ENCODE results near the gene CCDC68.
"Not testable (repeated sequence)": the region's sequence is repeated elsewhere in the genome, so short reads cannot be mapped to it uniquely, and the experiment has no call there.

CCDC68 gene

DNA sequence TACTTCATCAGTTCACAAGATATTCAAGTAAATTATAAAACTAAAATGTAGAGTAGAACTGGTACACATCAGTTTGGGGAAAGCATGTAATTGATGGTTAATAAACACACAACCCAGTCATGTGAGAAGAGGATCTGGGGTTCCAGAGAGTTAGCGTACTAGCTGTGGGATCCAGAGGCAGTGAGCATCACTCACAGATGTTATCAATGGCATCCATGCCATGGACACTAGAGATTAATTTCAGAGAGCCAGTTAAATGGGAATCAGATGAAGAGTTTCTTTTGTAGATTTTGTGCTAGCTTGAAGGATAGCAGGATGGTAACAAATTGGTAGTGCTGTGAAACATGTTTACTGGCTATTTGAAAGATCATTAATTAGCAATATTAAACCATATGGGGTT is 21.8 kb upstream of the CCDC68 start:
- TF ChIP-seq, protein P1, sequence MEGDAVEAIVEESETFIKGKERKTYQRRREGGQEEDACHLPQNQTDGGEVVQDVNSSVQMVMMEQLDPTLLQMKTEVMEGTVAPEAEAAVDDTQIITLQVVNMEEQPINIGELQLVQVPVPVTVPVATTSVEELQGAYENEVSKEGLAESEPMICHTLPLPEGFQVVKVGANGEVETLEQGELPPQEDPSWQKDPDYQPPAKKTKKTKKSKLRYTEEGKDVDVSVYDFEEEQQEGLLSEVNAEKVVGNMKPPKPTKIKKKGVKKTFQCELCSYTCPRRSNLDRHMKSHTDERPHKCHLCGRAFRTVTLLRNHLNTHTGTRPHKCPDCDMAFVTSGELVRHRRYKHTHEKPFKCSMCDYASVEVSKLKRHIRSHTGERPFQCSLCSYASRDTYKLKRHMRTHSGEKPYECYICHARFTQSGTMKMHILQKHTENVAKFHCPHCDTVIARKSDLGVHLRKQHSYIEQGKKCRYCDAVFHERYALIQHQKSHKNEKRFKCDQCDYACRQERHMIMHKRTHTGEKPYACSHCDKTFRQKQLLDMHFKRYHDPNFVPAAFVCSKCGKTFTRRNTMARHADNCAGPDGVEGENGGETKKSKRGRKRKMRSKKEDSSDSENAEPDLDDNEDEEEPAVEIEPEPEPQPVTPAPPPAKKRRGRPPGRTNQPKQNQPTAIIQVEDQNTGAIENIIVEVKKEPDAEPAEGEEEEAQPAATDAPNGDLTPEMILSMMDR (IDR thresholded peaks at IDR 0.05; ENCODE audit: insufficient read depth, low read depth, low read length, missing control alignments), result no peak
- no peak for DNase-seq (ENCODE audit: low read depth)
- H3K4me3 ChIP-seq (ENCODE audit: low read depth, low read length), result no peak overlapping the region

GRCh38 chr18:54975598-54975997 is 16.3 kb upstream of the CCDC68 start:
- TF ChIP-seq, protein P1 (IDR thresholded peaks at IDR 0.05; ENCODE audit: insufficient read depth, low read depth, low read length, missing control alignments), result no peak

DNA sequence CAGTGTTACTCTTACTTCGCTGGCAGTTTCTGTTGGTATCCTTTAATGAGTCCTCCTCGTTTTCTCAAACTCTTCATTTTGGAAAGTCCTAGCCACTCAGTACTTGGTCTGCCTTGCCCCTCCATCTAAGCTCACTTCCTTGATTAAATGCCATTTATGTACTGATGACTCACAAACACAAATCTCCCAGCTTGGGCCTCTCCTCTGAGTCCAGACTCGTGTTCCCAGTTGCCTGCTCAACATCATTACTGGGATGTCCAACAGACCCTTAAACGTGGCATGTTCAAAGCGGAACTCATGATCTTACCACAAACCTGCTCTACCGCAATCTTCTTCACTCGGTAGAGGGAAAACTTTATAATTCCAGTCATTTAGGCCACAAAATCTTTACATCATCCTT is 13.8 kb upstream of the CCDC68 start:
- H3K4me3 ChIP-seq (ENCODE audit: low read depth, low read length), result no peak overlapping the region
- TF ChIP-seq, protein P1 (IDR thresholded peaks at IDR 0.05; ENCODE audit: insufficient read depth, low read depth, low read length, missing control alignments), result no peak
- no peak for DNase-seq (ENCODE audit: low read depth)

More at GRCh38 chr18:54975598-54975997, 16.3 kb upstream of the CCDC68 start:
- no peak for DNase-seq (ENCODE audit: low read depth)
- H3K4me3 ChIP-seq (ENCODE audit: low read depth, low read length), result no peak overlapping the region

- TF ChIP-seq, protein P1 (IDR thresholded peaks at IDR 0.05; ENCODE audit: insufficient read depth, low read depth, low read length, missing control alignments), result no peak
- no peak overlapping the region for H3K4me3 ChIP-seq (ENCODE audit: low read depth, low read length)
- DNase-seq (ENCODE audit: low read depth), result no peak
These were observed 9.5 kb upstream of the CCDC68 start for GRCh38 chr18:54968807-54969206.

DNA sequence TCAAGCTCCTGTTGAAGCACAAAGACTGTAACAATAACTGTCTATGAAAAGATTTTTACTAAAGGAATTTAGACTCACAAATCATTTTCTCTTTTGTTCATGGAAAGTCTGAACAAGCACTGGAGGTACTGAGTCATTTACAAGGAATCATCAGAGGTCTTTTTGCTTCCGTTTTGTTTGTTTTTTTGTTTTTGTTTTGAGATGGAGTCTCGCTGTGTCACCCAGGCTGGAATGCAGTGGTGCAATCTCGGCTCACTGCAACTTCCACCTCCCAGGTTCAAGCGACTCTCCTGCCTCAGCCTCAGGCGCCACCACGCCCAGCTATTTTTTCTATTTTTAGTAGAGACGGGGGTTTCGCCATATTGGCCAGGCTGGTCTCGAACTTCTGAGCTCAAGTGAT is 9.0 kb upstream of the CCDC68 start:
- not testable (repeated sequence) for DNase-seq (ENCODE audit: low read depth)

GRCh38 chr18:54967786-54968185 is 8.5 kb upstream of the CCDC68 start:
- TF ChIP-seq, protein P1 (IDR thresholded peaks at IDR 0.05; ENCODE audit: insufficient read depth, low read depth, low read length, missing control alignments), result no peak

More for the DNA sequence above, 9.0 kb upstream of the CCDC68 start:
- H3K4me3 ChIP-seq (ENCODE audit: low read depth, low read length), result not testable (repeated sequence)

GRCh38 chr18:54964741-54965140 is 5.5 kb upstream of the CCDC68 start:
- no peak overlapping the region for H3K4me3 ChIP-seq (ENCODE audit: low read depth, low read length)
- TF ChIP-seq, protein P1 (IDR thresholded peaks at IDR 0.05; ENCODE audit: insufficient read depth, low read depth, low read length, missing control alignments), result no peak
- DNase-seq (ENCODE audit: low read depth), result no peak

More at GRCh38 chr18:54967786-54968185, 8.5 kb upstream of the CCDC68 start:
- no peak overlapping the region for H3K4me3 ChIP-seq (ENCODE audit: low read depth, low read length)
- no peak for DNase-seq (ENCODE audit: low read depth)

All from GM12865 (cell line).